Esophagus squamous epithelium (tissue), 5 donors: ENCODE data around the gene LIN52. TPM values are rescaled to one million over a fixed set of nuclear protein-coding genes. Genes with fewer than 3 reads are reported as not detected.

Source experiments
- DNase-seq: peaks from one replicate; lab custom pipeline; 2025; lab: John Stamatoyannopoulos, UW
- H3K27ac ChIP-seq, 4 donors: fragments of 200-600 bp; sonication (generic); one replicate each; pipeline ENCODE4 v1.5.1; 2016 to 2019; ENCODE audit warnings: mild to moderate bottlenecking in 1 of 4
- H3K27me3 ChIP-seq, 4 donors: fragments of 200-600 bp; sonication (generic); 1 replicate in 3 of 4; 2 replicates in 1 of 4; pipeline versions ENCODE4 v1.5.1 to v1.6.0; 2017 to 2021; ENCODE audit warnings: antibody characterized with exemption in 1 of 4
- H3K36me3 ChIP-seq, 3 donors: fragments of 200-600 bp; sonication (generic); one replicate each; pipeline ENCODE4 v1.5.1; 2016 to 2019
- H3K4me1 ChIP-seq, 3 donors: fragments of 200-600 bp; sonication (generic); one replicate each; pipeline ENCODE4 v1.5.1; 2017 to 2019
- H3K4me3 ChIP-seq, 4 donors: fragments of 200-600 bp; sonication (generic); 1 replicate in 3 of 4; 2 replicates in 1 of 4; pipeline ENCODE4 v1.5.1; 2016 to 2019; ENCODE audit warnings: mild to moderate bottlenecking in 2 of 4, moderate library complexity in 1 of 4
- H3K9me3 ChIP-seq, 3 donors: fragments of 200-600 bp; sonication (generic); one replicate each; pipeline ENCODE4 v1.5.1; 2016 to 2019
- POLR2A ChIP-seq, 4 donors: fragments of 450-650 bp; IDR thresholded peaks; one replicate each; pipeline ENCODE4 v1.6.1; 2017; ENCODE audit warnings: antibody characterized with exemption in 4 of 4, mild to moderate bottlenecking in 4 of 4, moderate library complexity in 3 of 4
- whole genome bisulfite sequencing, 2 donors: methylation state at CpG; one replicate each; pipeline ENCODE4 v1.1.5; 2018; 5-methylcytosine and 5-hydroxymethylcytosine counted together
- intact Hi-C: fragments of 100-400 bp; cut with DNase I; formaldehyde crosslinking; loops from one replicate; pipeline ENCODE4 v1.15.0; 2022
- total RNA-seq, 4 donors: library from RNA; depleted of rRNA; stranded (reverse); fragments of >200 nt; gene quantifications; one replicate each; pipeline ENCODE4 v1.1.0, GENCODE V29; 2016
- TF ChIP-seq, protein P1 (sequence below), 6 experiments: fragments of 450-650 bp in 4 of 6; fragments of 200-600 bp in 2 of 6; sonication (generic) in 2 of 6; IDR thresholded peaks; one replicate each; pipeline ENCODE4 v1.5.1; 2016 to 2019; ENCODE audit warnings: antibody characterized with exemption in 6 of 6, mild to moderate bottlenecking in 4 of 6, moderate library complexity in 4 of 6
- donor health status: DM: yes; HTN: yes; CAD: no.

LIN52 gene
- total RNA-seq, 4 donors from 2014 or later: 2.4 to 8.9 (median 6.1) TPM

DNA sequence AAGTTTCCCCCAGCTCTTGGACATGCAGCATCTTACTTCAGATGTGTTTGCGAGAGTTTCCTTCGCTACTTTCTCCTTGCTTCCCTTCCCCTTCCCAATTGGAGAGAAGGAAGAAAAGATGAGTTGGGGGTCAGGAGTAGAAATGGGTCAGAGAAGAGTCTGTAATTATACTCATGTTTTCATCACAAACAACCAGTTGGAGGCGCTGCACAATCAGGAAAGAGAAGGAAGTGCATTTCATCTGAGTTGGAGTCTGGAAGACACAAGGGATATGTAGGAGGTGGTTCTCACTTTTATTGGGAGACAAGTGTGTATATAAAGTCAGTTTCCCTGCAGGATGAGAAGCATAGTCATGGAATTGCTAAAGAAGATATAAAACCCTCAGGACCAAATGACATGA is 123.2 kb downstream of the LIN52 start:
- H3K4me1 ChIP-seq: no peaks in the 10 kb centered on the region
- TF ChIP-seq POLR2A (IDR thresholded peaks at IDR 0.05): no peak
- TF ChIP-seq, protein P1, sequence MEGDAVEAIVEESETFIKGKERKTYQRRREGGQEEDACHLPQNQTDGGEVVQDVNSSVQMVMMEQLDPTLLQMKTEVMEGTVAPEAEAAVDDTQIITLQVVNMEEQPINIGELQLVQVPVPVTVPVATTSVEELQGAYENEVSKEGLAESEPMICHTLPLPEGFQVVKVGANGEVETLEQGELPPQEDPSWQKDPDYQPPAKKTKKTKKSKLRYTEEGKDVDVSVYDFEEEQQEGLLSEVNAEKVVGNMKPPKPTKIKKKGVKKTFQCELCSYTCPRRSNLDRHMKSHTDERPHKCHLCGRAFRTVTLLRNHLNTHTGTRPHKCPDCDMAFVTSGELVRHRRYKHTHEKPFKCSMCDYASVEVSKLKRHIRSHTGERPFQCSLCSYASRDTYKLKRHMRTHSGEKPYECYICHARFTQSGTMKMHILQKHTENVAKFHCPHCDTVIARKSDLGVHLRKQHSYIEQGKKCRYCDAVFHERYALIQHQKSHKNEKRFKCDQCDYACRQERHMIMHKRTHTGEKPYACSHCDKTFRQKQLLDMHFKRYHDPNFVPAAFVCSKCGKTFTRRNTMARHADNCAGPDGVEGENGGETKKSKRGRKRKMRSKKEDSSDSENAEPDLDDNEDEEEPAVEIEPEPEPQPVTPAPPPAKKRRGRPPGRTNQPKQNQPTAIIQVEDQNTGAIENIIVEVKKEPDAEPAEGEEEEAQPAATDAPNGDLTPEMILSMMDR (IDR thresholded peaks at IDR 0.05): peak in 1 of 6 experiments; percentile 21
- intact Hi-C loops: no loop called here

DNA sequence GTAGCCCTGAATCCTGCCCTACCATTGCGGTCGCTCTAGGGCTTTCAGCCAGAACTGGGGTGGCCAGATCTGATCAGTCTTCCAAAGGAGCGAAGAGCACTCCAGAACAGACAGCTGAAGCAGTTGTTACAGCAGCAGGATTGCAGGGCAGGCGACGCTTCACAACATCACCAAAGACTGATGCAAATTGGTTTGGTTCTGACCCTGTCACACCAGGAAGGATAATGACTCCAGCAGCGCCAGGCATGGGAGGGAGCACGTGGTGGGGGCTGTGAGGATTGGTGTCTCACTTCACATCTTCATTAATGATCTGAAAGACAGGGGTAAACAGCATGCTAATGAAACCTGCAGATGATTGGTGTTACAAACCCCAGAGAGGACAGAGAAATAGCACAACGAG is 123.9 kb downstream of the LIN52 start:
- Histone ChIP-seq H3K27ac (no peak overlapping the region), H3K36me3 (peaks cover 0 to 7% (median 0%) of the 10 kb centered on the region in 3 donors), H3K4me1 (no peaks in the 10 kb centered on the region), H3K4me3 (no peak overlapping the region), H3K27me3 (peaks cover 0 to 5% (median 0%) of the 10 kb centered on the region in 4 donors), H3K9me3 (no peaks in the 10 kb centered on the region)
- intact Hi-C loops: no loop called here
- TF ChIP-seq POLR2A (IDR thresholded peaks at IDR 0.05): no peak
- TF ChIP-seq, protein P1 (IDR thresholded peaks at IDR 0.05): no peak
- 79% methylated on average over 8 of the region's 8 CpGs for WGBS, 2 donors
- no peak for DNase-seq

More for the DNA sequence above, 123.2 kb downstream of the LIN52 start:
- Histone ChIP-seq H3K4me3 (no peak overlapping the region), H3K9me3 (no peaks in the 10 kb centered on the region), H3K27me3 (peaks cover 0 to 5% (median 0%) of the 10 kb centered on the region in 4 donors), H3K36me3 (peaks cover 0 to 14% (median 0%) of the 10 kb centered on the region in 3 donors), H3K27ac (no peak overlapping the region)
- WGBS, 2 donors: 14 to 75% methylated on average over 1 to 3 of the region's 3 CpGs
- no peak for DNase-seq

DNA sequence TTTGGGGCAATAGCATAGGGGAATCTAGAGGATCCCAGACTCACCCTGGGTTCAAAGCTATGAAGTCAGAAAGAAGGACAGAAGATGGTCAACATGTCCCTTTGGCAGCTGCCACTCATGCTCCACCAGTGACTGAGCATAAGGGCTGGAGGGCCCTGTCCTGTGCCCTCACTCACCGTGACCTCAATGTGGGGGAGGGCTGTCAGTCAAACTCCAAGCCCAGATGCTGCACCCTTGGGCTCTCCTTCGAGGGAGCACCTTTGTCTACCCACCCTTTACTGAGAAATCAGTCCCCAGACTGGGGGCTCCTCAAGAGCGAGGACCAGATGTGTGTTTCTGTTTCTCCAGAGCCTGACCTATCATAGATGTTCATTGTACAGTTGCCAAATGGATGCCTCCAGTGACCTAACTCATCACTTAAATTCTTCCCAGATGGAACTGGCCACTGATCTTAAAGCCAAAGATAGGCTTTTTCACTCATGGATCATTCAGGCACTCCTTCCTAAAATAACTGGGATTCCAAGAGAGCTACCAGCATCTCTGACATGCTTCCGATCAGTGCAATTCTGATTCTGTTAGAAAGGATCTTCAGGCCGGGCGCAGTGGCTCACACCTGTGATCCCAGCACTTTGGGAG is 127.3 kb downstream of the LIN52 start:
- no peak for DNase-seq
- Histone ChIP-seq H3K4me3 (no peak overlapping the region), H3K27ac (no peak overlapping the region), H3K9me3 (no peaks in the 10 kb centered on the region), H3K4me1 (no peaks in the 10 kb centered on the region), H3K36me3 (no peaks in the 10 kb centered on the region), H3K27me3 (peaks cover 0 to 34% (median 0%) of the 10 kb centered on the region in 4 donors)
- WGBS, 2 donors: 79 to 89% methylated on average over 6 of the region's 6 CpGs
- TF ChIP-seq, protein P1 (IDR thresholded peaks at IDR 0.05): no peak
- no peak for TF ChIP-seq POLR2A (IDR thresholded peaks at IDR 0.05)
- intact Hi-C loops: no loop called here

DNA sequence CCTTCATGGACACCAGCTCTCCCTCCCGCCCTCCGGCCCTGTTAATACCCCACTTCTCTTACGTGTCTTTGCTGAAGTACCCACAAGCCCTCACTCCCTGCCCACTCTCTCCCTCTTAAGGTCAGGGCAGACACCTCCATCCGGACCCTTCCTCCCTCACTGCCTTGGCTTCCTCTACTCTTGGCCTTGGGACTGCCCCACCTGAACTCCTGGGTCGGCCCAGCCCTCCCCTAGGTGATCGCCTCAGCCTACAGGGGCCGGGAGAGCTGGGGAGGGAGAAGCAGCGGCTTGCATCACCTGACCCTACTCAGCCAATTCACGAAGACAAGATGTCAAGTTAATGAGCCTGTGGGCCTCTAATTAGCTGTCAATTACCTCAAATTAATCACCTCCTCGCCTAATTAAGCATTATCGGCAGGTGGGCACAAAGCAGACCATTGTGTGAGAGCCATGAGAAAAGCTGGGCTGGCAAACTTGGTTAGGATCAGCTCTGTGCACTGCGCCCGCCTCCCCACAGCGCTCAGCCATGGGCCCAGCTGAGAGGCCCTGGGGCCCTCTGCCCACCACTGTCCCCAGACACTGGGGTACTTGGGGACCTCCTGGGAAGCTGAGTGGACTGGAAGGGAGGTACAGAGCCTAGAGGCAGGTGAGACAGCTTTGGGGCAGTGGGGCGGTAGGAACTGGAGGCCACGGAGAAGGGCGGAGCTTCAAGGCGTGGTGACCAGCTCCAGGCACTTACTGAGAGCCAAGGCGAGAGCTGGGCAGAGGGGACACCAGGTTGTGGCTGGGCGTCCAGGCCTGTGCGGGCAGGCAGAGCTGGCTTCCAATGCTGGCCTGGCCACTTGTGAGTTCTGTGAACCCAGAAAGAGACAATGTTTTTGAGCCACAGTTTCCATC is 129.4 kb downstream of the LIN52 start:
- Histone ChIP-seq H3K9me3 (no peaks in the 10 kb centered on the region), H3K36me3 (no peaks in the 10 kb centered on the region), H3K27me3 (peaks cover 0 to 55% (median 5%) of the 10 kb centered on the region in 4 donors), H3K4me1 (peaks cover 0 to 11% (median 6%) of the 10 kb centered on the region in 3 donors), H3K27ac (no peak overlapping the region), H3K4me3 (no peak overlapping the region)
- WGBS, 2 donors: 66 to 75% methylated on average over 20 to 21 of the region's 21 CpGs
- DNase-seq: no peak
- TF ChIP-seq, protein P1 (IDR thresholded peaks at IDR 0.05): no peak
- no peak for TF ChIP-seq POLR2A (IDR thresholded peaks at IDR 0.05)
- intact Hi-C loops: no loop called here

DNA sequence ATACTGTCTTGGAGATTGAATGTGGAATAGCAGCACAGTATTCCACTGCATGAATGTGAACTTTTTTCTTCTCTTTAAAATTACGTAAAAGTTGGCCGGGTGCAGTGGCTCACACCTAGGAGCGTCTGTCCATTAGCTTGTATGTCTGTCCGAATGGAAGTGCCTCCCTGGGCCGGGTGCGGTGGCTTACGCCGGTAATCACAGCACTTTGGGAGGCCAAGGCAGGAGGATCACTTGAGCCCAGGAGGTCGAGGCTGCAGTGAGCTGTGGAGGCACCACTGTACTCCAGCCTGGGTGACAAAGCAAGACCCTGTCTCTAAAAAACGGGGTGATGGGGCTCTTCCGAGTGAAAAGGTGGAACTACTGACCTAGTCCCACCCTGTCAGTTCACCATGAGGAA is 131.9 kb downstream of the LIN52 start:
- Histone ChIP-seq H3K27ac (no peak overlapping the region), H3K4me1 (peaks cover 0 to 11% (median 6%) of the 10 kb centered on the region in 3 donors), H3K4me3 (no peak overlapping the region), H3K36me3 (no peaks in the 10 kb centered on the region), H3K9me3 (no peaks in the 10 kb centered on the region), H3K27me3 (peaks cover 0 to 79% (median 5%) of the 10 kb centered on the region in 4 donors)
- DNase-seq: no peak
- no peak for TF ChIP-seq POLR2A (IDR thresholded peaks at IDR 0.05)
- TF ChIP-seq, protein P1 (IDR thresholded peaks at IDR 0.05): no peak
- WGBS, 2 donors: 77 to 92% methylated on average over 5 to 11 of the region's 11 CpGs
- intact Hi-C loops: no loop called here
